GM23248 (cell line): ENCODE results near the gene CIB2. TPM values are rescaled to one million over a fixed set of nuclear protein-coding genes. Genes with fewer than 3 reads are reported as not detected.
A peak's percentile ranks its signal among the peaks of the same experiment; 100 is the strongest.

Experiments
- DNase-seq: peaks from one replicate; pipeline ENCODE4 v3.0.0-alpha.2; 2015
- H2AFZ ChIP-seq: fragments of 200-600 bp; sonication (generic); 2 replicates; pipeline ENCODE4 v1.6.1; 2016; ENCODE audit warnings: antibody characterized with exemption
- H3F3A ChIP-seq: fragments of 200-600 bp; sonication (generic); 2 replicates; pipeline ENCODE4 v1.6.1; 2016; ENCODE audit warnings: mild to moderate bottlenecking, antibody characterized with exemption, mixed run types; ENCODE audit not compliant: insufficient read depth
- H3K27ac ChIP-seq: fragments of 200-600 bp; sonication (generic); 2 replicates; pipeline ENCODE4 v1.5.1; 2016; ENCODE audit warnings: mild to moderate bottlenecking
- H3K27me3 ChIP-seq: fragments of 200-600 bp; sonication (generic); replicated peaks from 2 replicates; pipeline ENCODE4 v1.6.1; 2016; ENCODE audit warnings: mild to moderate bottlenecking; ENCODE audit not compliant: insufficient read depth
- H3K36me3 ChIP-seq: fragments of 200-600 bp; sonication (generic); 2 replicates; pipeline ENCODE4 v1.6.1; 2016; ENCODE audit warnings: low read depth, mild to moderate bottlenecking
- H3K4me1 ChIP-seq: fragments of 200-600 bp; sonication (generic); 2 replicates; pipeline ENCODE4 v1.6.1; 2016; ENCODE audit warnings: mild to moderate bottlenecking; ENCODE audit not compliant: insufficient read depth
- H3K4me2 ChIP-seq: fragments of 200-600 bp; sonication (generic); one replicate; pipeline ENCODE4 v1.6.1; 2016; ENCODE audit warnings: mild to moderate bottlenecking; ENCODE audit not compliant: unreplicated experiment
- H3K4me3 ChIP-seq: fragments of 200-600 bp; sonication (generic); 2 replicates; pipeline ENCODE4 v1.5.1; 2016; ENCODE audit warnings: mild to moderate bottlenecking
- H3K79me2 ChIP-seq: fragments of 200-600 bp; sonication (generic); 2 replicates; pipeline ENCODE4 v1.6.1; 2016; ENCODE audit warnings: mild to moderate bottlenecking; ENCODE audit not compliant: insufficient read depth
- H3K9ac ChIP-seq: fragments of 200-600 bp; sonication (generic); 2 replicates; pipeline ENCODE4 v1.6.1; 2016; ENCODE audit warnings: mild to moderate bottlenecking
- H3K9me2 ChIP-seq: fragments of 200-600 bp; sonication (generic); 2 replicates; pipeline ENCODE4 v1.6.1; 2016; ENCODE audit warnings: mixed run types, mild to moderate bottlenecking, moderate library complexity; ENCODE audit not compliant: insufficient read depth
- H3K9me3 ChIP-seq: fragments of 200-600 bp; sonication (generic); one replicate; pipeline ENCODE4 v1.6.1; 2017; ENCODE audit warnings: low read depth
- H4K20me1 ChIP-seq: fragments of 200-600 bp; sonication (generic); 2 replicates; pipeline ENCODE4 v1.6.0; 2016; ENCODE audit not compliant: insufficient read depth
- EZH2 ChIP-seq: fragments of 200-600 bp; sonication (generic); IDR thresholded peaks from 2 replicates; pipeline ENCODE4 v1.6.1; 2018; ENCODE audit warnings: antibody characterized with exemption, mild to moderate bottlenecking; ENCODE audit not compliant: insufficient read depth, poor library complexity, severe bottlenecking
- EZH2phosphoT487 ChIP-seq: fragments of 200-600 bp; sonication (generic); IDR thresholded peaks from 2 replicates; pipeline ENCODE4 v1.6.1; 2018; ENCODE audit warnings: antibody characterized with exemption, moderate library complexity, mild to moderate bottlenecking, low read depth; ENCODE audit not compliant: insufficient read depth
- WGBS, 2 experiments: methylation state at CpG; one replicate each; pipeline ENCODE4 v1.1.6; 2015 to 2017; ENCODE audit warnings: low lambda C conversion rate in 2 of 2, low coverage in 1 of 2; ENCODE audit errors: missing lambda C conversion rate in 2 of 2; 5-methylcytosine and 5-hydroxymethylcytosine counted together
- in situ Hi-C: fragments of 300-500 bp; cut with MboI; formaldehyde crosslinking; loops from 2 replicates; pipeline ENCODE4 v1.15.0; 2020
- polyA plus RNA-seq: library from polyadenylated mRNA; unstranded; fragments of >200 nt; fragmentation: Nextera tagmentation; extraction: Ambion mirVana; gene quantifications from 2 replicates; pipeline ENCODE4 v1.2.1, GENCODE V29; 2016
- total RNA-seq: library from RNA; depleted of rRNA; stranded (reverse); fragments of >200 nt; shearing (Covaris generic); gene quantifications from 2 replicates; pipeline ENCODE4 v1.2.3, GENCODE V29; 2014

CIB2 gene
- total and polyA plus RNA-seq, 2 experiments from 2014 or later, result 2.9 to 3.4 TPM

GRCh38 chr15:78073046-78073787 lies 58.0 kb downstream of the CIB2 start:
- 81 to 84% methylated on average over 5 of the region's 5 CpGs for WGBS, 2 experiments
- TF ChIP-seq EZH2 (no peak), EZH2phosphoT487 (no peak)
- Histone ChIP-seq H3K36me3 (no peaks in the 10 kb centered on the region), H3K4me1 (peaks cover 71% of the 10 kb centered on the region), H3K9ac (peak overlapping the region; percentile 68), H3K4me2 (peak overlapping the region; percentile 70), H3F3A (peaks cover 54% of the 10 kb centered on the region), H2AFZ (no peak overlapping the region), H3K4me3 (peak overlapping the region; percentile 41), H3K9me3 (no peaks in the 10 kb centered on the region), H4K20me1 (no peaks in the 10 kb centered on the region), H3K27me3 (no peaks in the 10 kb centered on the region), H3K27ac (peak overlapping the region; percentile 82), H3K79me2 (peaks cover 84% of the 10 kb centered on the region), H3K9me2 (no peaks in the 10 kb centered on the region)
- in situ Hi-C loops, result no loop called here
- DNase-seq, result no peak

- WGBS, 2 experiments, result 15% methylated on average over 9 of the region's 9 CpGs
- Histone ChIP-seq H3K4me2 (peak overlapping the region; percentile 70), H3K4me3 (peak overlapping the region; percentile 41), H3K79me2 (peaks cover 93% of the 10 kb centered on the region), H4K20me1 (no peaks in the 10 kb centered on the region), H2AFZ (0 out of 2 replicates have a peak overlapping the region, but pooled peaks have one; percentile 10), H3K4me1 (peaks cover 80% of the 10 kb centered on the region), H3K9ac (peak overlapping the region; percentile 68), H3K9me3 (no peaks in the 10 kb centered on the region), H3K36me3 (no peaks in the 10 kb centered on the region), H3K27ac (peak overlapping the region; percentile 82), H3K27me3 (no peaks in the 10 kb centered on the region), H3K9me2 (no peaks in the 10 kb centered on the region), H3F3A (peaks cover 60% of the 10 kb centered on the region)
- peak; percentile 81 for DNase-seq
- TF ChIP-seq EZH2 (no peak), EZH2phosphoT487 (no peak)
- in situ Hi-C loops, result no loop called here
Measured at GRCh38 chr15:78072080-78072892, 59.0 kb downstream of the CIB2 start.

- Histone ChIP-seq H3K79me2 (peaks cover 93% of the 10 kb centered on the region), H3K9me2 (no peaks in the 10 kb centered on the region), H3K9ac (no peak overlapping the region), H3K27ac (peak overlapping the region; percentile 82), H3F3A (peaks cover 65% of the 10 kb centered on the region), H2AFZ (no peak overlapping the region), H3K27me3 (no peaks in the 10 kb centered on the region), H3K9me3 (no peaks in the 10 kb centered on the region), H3K36me3 (no peaks in the 10 kb centered on the region), H3K4me1 (peaks cover 85% of the 10 kb centered on the region), H3K4me3 (no peak overlapping the region), H3K4me2 (no peak overlapping the region), H4K20me1 (no peaks in the 10 kb centered on the region)
- TF ChIP-seq EZH2 (no peak), EZH2phosphoT487 (no peak)
- in situ Hi-C loops, result no loop called here
- 62 to 74% methylated on average over 2 of the region's 2 CpGs for WGBS, 2 experiments
- no peak for DNase-seq
Measured at GRCh38 chr15:78071383-78071782, 59.9 kb downstream of the CIB2 start.

- Histone ChIP-seq H3F3A (peaks cover 62% of the 10 kb centered on the region), H3K4me3 (no peak overlapping the region), H3K36me3 (no peaks in the 10 kb centered on the region), H3K9ac (no peak overlapping the region), H3K27ac (0 out of 2 replicates have a peak overlapping the region, but pooled peaks have one; percentile 16), H4K20me1 (no peaks in the 10 kb centered on the region), H2AFZ (no peak overlapping the region), H3K9me2 (no peaks in the 10 kb centered on the region), H3K27me3 (no peaks in the 10 kb centered on the region), H3K79me2 (peaks cover 96% of the 10 kb centered on the region), H3K9me3 (no peaks in the 10 kb centered on the region), H3K4me2 (no peak overlapping the region), H3K4me1 (peaks cover 87% of the 10 kb centered on the region)
- in situ Hi-C loops, result no loop called here
- 67 to 74% methylated on average over 4 of the region's 4 CpGs for WGBS, 2 experiments
- TF ChIP-seq EZH2phosphoT487 (no peak), EZH2 (no peak)
- DNase-seq, result no peak
Measured at GRCh38 chr15:78070049-78070700, 61.1 kb downstream of the CIB2 start.
